Measurements from ENCODE around the gene SLC9A9.

GRCh38 chr3:143273975-143274690, 574.1 kb downstream of the SLC9A9 start:
- TF ChIP-seq POLR2A (IDR thresholded peaks at IDR 0.05) = no peak
- TF ChIP-seq CTCF (IDR thresholded peaks at IDR 0.05 in 4 of 5, conservative IDR thresholded peaks at IDR 0.05 in 1 of 5) = no peak
